GM12872 (cell line): ENCODE measurements around the gene CCNJL.

Experiments used
- TF ChIP-seq, protein P1 (sequence below): IDR thresholded peaks from 3 replicates; pipeline ENCODE4 v1.5.1; 2011; ENCODE audit warnings: low read depth, mild to moderate bottlenecking, low read length, moderate library complexity; ENCODE audit not compliant: insufficient read depth

CCNJL gene

DNA sequence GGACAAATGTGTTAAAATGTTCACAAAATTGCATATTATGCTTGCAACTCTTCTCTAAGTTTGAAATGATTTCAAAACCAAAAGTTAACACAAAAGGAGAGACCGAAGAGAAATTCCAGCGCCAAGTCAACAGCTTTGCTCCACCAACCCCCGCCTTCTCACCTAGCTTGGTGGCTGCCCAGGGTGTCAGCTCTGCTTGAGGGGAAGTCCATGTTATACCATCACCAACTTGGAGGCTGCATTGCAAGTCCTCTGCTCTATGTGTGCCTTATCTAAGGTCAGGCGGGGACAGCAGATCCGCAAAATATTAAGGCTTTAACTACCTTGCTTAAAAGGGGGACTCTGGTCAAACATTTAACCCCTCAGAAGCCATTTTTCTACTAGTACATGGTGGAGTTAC lies 14.6 kb downstream of the CCNJL start:
- TF ChIP-seq, protein P1, sequence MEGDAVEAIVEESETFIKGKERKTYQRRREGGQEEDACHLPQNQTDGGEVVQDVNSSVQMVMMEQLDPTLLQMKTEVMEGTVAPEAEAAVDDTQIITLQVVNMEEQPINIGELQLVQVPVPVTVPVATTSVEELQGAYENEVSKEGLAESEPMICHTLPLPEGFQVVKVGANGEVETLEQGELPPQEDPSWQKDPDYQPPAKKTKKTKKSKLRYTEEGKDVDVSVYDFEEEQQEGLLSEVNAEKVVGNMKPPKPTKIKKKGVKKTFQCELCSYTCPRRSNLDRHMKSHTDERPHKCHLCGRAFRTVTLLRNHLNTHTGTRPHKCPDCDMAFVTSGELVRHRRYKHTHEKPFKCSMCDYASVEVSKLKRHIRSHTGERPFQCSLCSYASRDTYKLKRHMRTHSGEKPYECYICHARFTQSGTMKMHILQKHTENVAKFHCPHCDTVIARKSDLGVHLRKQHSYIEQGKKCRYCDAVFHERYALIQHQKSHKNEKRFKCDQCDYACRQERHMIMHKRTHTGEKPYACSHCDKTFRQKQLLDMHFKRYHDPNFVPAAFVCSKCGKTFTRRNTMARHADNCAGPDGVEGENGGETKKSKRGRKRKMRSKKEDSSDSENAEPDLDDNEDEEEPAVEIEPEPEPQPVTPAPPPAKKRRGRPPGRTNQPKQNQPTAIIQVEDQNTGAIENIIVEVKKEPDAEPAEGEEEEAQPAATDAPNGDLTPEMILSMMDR, result no peak

- TF ChIP-seq, protein P1, result no peak
Measured at GRCh38 chr5:160297004-160297403, 15.4 kb downstream of the CCNJL start.

DNA sequence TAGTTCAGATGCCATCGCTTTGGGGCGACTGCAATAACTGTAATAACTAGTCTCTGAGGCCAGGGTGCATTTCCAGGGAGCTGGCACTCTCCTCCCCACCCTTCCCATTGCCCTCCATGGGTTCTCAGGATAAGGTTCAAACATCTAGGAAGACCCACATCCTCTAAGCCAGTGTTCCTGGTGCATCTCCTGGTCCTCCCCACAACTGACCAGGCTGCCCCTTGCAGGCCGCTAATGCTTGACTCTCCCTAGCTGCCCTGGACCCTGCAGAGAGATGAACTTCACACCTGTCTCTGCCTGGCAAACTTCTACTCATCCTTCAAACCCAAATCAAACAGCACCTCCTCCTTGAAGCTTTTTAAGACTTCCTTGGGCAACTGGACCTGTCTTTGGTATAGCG lies 15.9 kb downstream of the CCNJL start:
- TF ChIP-seq, protein P1, result no peak

DNA sequence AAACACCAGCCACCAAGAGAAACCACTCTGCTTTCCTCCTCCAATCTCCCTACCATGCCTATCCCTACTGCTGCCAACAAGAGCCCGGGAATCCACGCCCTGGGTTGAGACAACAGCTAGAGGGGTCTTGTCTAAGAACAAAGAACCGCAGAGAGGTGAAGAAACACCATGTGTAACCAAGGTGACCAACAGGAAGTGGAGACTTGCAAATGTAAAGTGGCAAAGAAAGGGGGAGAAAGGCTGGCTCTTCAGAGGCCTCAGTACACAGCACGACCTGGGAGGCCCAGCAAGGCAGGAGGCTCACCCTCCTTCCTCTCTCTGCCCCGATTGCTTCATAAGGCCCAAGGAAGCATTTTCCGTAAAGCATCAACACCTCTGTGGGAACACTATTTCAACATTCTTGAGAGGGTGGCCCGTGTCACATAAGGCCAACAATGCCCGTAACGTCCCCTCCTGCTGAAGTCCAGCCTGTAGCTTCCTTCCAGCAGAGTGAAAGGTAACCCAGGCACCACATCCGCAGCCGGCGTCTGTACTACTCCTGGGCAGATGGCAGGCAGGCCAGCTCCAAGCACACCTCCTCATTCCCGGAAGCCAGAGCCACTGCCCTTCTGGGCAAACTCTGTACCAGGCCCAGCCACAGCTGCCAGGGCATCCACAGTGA lies 18.3 kb downstream of the CCNJL start:
- TF ChIP-seq, protein P1, result no peak

GRCh38 chr5:160293386-160293785 lies 19.0 kb downstream of the CCNJL start:
- TF ChIP-seq, protein P1, result no peak

DNA sequence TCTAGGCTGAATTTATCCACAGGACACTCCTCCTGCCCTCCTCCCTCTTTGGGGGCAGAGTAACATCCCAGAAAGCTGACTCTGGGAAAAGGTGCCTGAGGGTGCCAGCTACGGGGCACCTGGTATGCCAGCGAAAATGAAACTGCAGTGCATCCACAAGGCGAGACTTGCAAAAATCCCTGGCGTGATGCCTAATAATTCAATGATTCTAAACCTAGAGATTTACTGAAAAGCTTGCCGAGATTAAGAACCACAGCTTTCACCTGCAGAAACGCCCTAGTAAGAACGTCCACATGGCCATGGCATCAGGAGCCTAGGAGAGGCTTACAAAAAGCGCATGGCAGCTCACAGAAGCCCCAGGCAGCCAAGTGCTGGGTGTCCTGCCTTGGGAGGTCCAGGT lies 20.9 kb downstream of the CCNJL start:
- TF ChIP-seq, protein P1, result no peak

- TF ChIP-seq, protein P1, result no peak
Measured at GRCh38 chr5:160290751-160291150, 21.6 kb downstream of the CCNJL start.
